ENCODE data around the gene TIE1. TPM values are rescaled to one million over a fixed set of nuclear protein-coding genes. Genes with fewer than 3 reads are reported as not detected.

Gene TIE1
- total RNA-seq, 1 donor from 2014 or later, result 0.98 TPM

- no peak overlapping the region for H3K4me3 ChIP-seq (ENCODE audit: insufficient read depth, low read depth, low read length)
- no peak overlapping the region for H2AFZ ChIP-seq (ENCODE audit: low read depth, low read length)
- Mint-ChIP-seq H3K36me3 (ENCODE audit: low read depth, unreplicated experiment) (peaks cover 8% of the 10 kb centered on the region), H3K4me3 (ENCODE audit: unreplicated experiment) (no peak overlapping the region), H3K9me3 (ENCODE audit: unreplicated experiment) (peaks cover 7% of the 10 kb centered on the region), H3K4me1 (ENCODE audit: low read depth, unreplicated experiment) (peaks cover 13% of the 10 kb centered on the region), H3K27me3 (ENCODE audit: low read depth, unreplicated experiment) (peaks cover 19% of the 10 kb centered on the region), H3K27ac (ENCODE audit: unreplicated experiment) (no peak overlapping the region)
- H3K27me3 ChIP-seq (ENCODE audit: insufficient read depth, low read length), result no peaks in the 10 kb centered on the region
- H3K9ac ChIP-seq (ENCODE audit: low read length), result no peak overlapping the region
- no peak overlapping the region for H3K4me2 ChIP-seq (ENCODE audit: low read length)
- no peaks in the 10 kb centered on the region for H3K79me2 ChIP-seq (ENCODE audit: insufficient read depth, low read length)
- DNase-seq (ENCODE audit: low read depth) (no peak), FAIRE-seq (no peak)
- H3K36me3 ChIP-seq (ENCODE audit: insufficient read depth, low read length), result no peaks in the 10 kb centered on the region
- H3K27ac ChIP-seq (ENCODE audit: low read depth, low read length), result no peak overlapping the region
- H3K4me1 ChIP-seq (ENCODE audit: insufficient read depth, low read length), result no peaks in the 10 kb centered on the region
- TF ChIP-seq CTCF (IDR thresholded peaks at IDR 0.05; ENCODE audit: insufficient read depth, low read depth, low read length) (no peak), EZH2 (IDR thresholded peaks at IDR 0.05; ENCODE audit: insufficient read depth, low read length) (no peak)
- no peaks in the 10 kb centered on the region for H3K9me3 ChIP-seq (ENCODE audit: insufficient read depth, low read depth, low read length)
- no peaks in the 10 kb centered on the region for H4K20me1 ChIP-seq (ENCODE audit: insufficient read depth, low read length)
These were observed 1.4 kb downstream of the TIE1 start for GRCh38 chr1:43302201-43302600.

- no peak for FAIRE-seq
- Mint-ChIP-seq H3K4me3 (ENCODE audit: unreplicated experiment) (no peak overlapping the region), H3K4me1 (ENCODE audit: low read depth, unreplicated experiment) (peaks cover 13% of the 10 kb centered on the region), H3K36me3 (ENCODE audit: low read depth, unreplicated experiment) (peaks cover 8% of the 10 kb centered on the region), H3K9me3 (ENCODE audit: unreplicated experiment) (peaks cover 10% of the 10 kb centered on the region), H3K27me3 (ENCODE audit: low read depth, unreplicated experiment) (peaks cover 19% of the 10 kb centered on the region), H3K27ac (ENCODE audit: unreplicated experiment) (no peak overlapping the region)
- H3K27me3 ChIP-seq (ENCODE audit: insufficient read depth, low read length), result no peaks in the 10 kb centered on the region
- H3K4me2 ChIP-seq (ENCODE audit: low read length), result peak overlapping the region; percentile 4
- no peak overlapping the region for H3K9ac ChIP-seq (ENCODE audit: low read length)
- no peaks in the 10 kb centered on the region for H3K79me2 ChIP-seq (ENCODE audit: insufficient read depth, low read length)
- H3K9me3 ChIP-seq (ENCODE audit: insufficient read depth, low read depth, low read length), result no peaks in the 10 kb centered on the region
- no peaks in the 10 kb centered on the region for H3K4me1 ChIP-seq (ENCODE audit: insufficient read depth, low read length)
- no peaks in the 10 kb centered on the region for H4K20me1 ChIP-seq (ENCODE audit: insufficient read depth, low read length)
- peak; percentile 28 for DNase-seq (ENCODE audit: low read depth)
- H3K27ac ChIP-seq (ENCODE audit: low read depth, low read length), result no peak overlapping the region
- H2AFZ ChIP-seq (ENCODE audit: low read depth, low read length), result no peak overlapping the region
- no peak for TF ChIP-seq CTCF (IDR thresholded peaks at IDR 0.05; ENCODE audit: insufficient read depth, low read depth, low read length)
- TF ChIP-seq EZH2 (IDR thresholded peaks at IDR 0.05; ENCODE audit: insufficient read depth, low read length), result no peak
- H3K4me3 ChIP-seq (ENCODE audit: insufficient read depth, low read depth, low read length), result no peak overlapping the region
- H3K36me3 ChIP-seq (ENCODE audit: insufficient read depth, low read length), result no peaks in the 10 kb centered on the region
These were observed 2.1 kb downstream of the TIE1 start for GRCh38 chr1:43302721-43303470.

All from astrocyte (in vitro differentiated cells and primary cell).